WTC11 (cell line): ENCODE results near the gene PDE11A. TPM values are rescaled to one million over a fixed set of nuclear protein-coding genes. Genes with fewer than 3 reads are reported as not detected.

Experiments
- ATAC-seq: fragments of 200-7000 bp; cut with Tn5 transposase; 2 replicates; pipeline ENCODE4 v1.10.0; 2021; ENCODE audit warnings: mild to moderate bottlenecking, moderate library complexity
- CTCF ChIA-PET: fragments of 300-600 bp; sonication (Branson Sonifier 250); formaldehyde crosslinking; loops from one replicate; lab custom pipeline; 2021; ENCODE audit warnings: antibody characterized with exemption; lab: Charles Lee
- POLR2A ChIA-PET: fragments of 350-600 bp; sonication (Branson Sonifier 250); formaldehyde crosslinking; loops from one replicate; lab custom pipeline; 2021; ENCODE audit warnings: antibody characterized with exemption; lab: Charles Lee
- DNase-seq: peaks from one replicate; pipeline ENCODE4 v3.0.0; 2021; ENCODE audit warnings: low spot score
- H3K27ac Mint-ChIP-seq: 2 replicates; pipeline ENCODE4 v1.8.0; 2021; ENCODE audit warnings: mixed read lengths
- H3K27me3 Mint-ChIP-seq: 2 replicates; pipeline ENCODE4 v1.8.0; 2021; ENCODE audit warnings: low read depth, mild to moderate bottlenecking, moderate library complexity, mixed read lengths
- H3K36me3 Mint-ChIP-seq: 2 replicates; pipeline ENCODE4 v1.8.0; 2021; ENCODE audit warnings: mixed read lengths
- H3K4me1 Mint-ChIP-seq: 2 replicates; pipeline ENCODE4 v1.8.0; 2022; ENCODE audit warnings: mixed read lengths
- H3K4me3 Mint-ChIP-seq: 2 replicates; pipeline ENCODE4 v1.8.0; 2021; ENCODE audit warnings: mild to moderate bottlenecking, moderate library complexity, mixed read lengths
- H3K9me3 Mint-ChIP-seq: 2 replicates; pipeline ENCODE4 v1.8.0; 2021; ENCODE audit warnings: mixed read lengths
- JUN ChIP-seq: sonication (generic); formaldehyde crosslinking; IDR thresholded peaks from 2 replicates; pipeline ENCODE4 v1.8.0; 2023; ENCODE audit warnings: mild to moderate bottlenecking, missing genetic modification reagents
- NFE2L1 ChIP-seq: sonication (generic); formaldehyde crosslinking; IDR thresholded peaks from 2 replicates; pipeline ENCODE4 v1.8.1; 2023; ENCODE audit warnings: missing genetic modification reagents
- SMAD4 ChIP-seq: sonication (generic); formaldehyde crosslinking; IDR thresholded peaks from 2 replicates; pipeline ENCODE4 v1.8.0; 2022; ENCODE audit warnings: mild to moderate bottlenecking, missing genetic modification reagents
- TEAD4 ChIP-seq: sonication (generic); formaldehyde crosslinking; IDR thresholded peaks from 2 replicates; pipeline ENCODE4 v1.8.0; 2022; ENCODE audit warnings: mild to moderate bottlenecking, missing genetic modification reagents
- ZNF416 ChIP-seq: fragments of 250-450 bp; sonication (Bioruptor Pico); IDR thresholded peaks from 2 replicates; pipeline ENCODE4 v1.9.0; 2021; ENCODE audit warnings: mild to moderate bottlenecking, inconsistent platforms
- total RNA-seq: library from RNA; stranded (reverse); gene quantifications from 3 replicates; pipeline ENCODE4 v1.2.3, GENCODE V29; 2021
- TF ChIP-seq, protein P1 (sequence below): sonication (generic); formaldehyde crosslinking; IDR thresholded peaks from 2 replicates; pipeline ENCODE4 v1.8.1; 2023; ENCODE audit warnings: mild to moderate bottlenecking, missing genetic modification reagents, borderline replicate concordance
- TF ChIP-seq, protein P2 (sequence below): sonication (generic); formaldehyde crosslinking; IDR thresholded peaks from 2 replicates; pipeline ENCODE4 v1.8.0; 2023; ENCODE audit warnings: mild to moderate bottlenecking, missing genetic modification reagents
- TF ChIP-seq, protein P3 (sequence below): sonication (generic); formaldehyde crosslinking; IDR thresholded peaks from 2 replicates; pipeline ENCODE4 v1.8.1; 2022; ENCODE audit warnings: missing genetic modification reagents, borderline replicate concordance
- TF ChIP-seq, protein P4 (sequence below): fragments of 250-450 bp; sonication (Bioruptor Pico); IDR thresholded peaks from 2 replicates; pipeline ENCODE4 v1.9.0; 2021; ENCODE audit warnings: mild to moderate bottlenecking, borderline replicate concordance
- TF ChIP-seq, protein P5 (sequence below): sonication (generic); formaldehyde crosslinking; IDR thresholded peaks from 2 replicates; pipeline ENCODE4 v1.8.1; 2022; ENCODE audit warnings: low read depth, missing genetic modification reagents, borderline replicate concordance
- TF ChIP-seq, protein P6 (sequence below): fragments of 250-450 bp; sonication (Bioruptor Pico); IDR thresholded peaks from 2 replicates; pipeline ENCODE4 v1.9.0; 2021; ENCODE audit warnings: mild to moderate bottlenecking
- TF ChIP-seq, protein P7 (sequence below): sonication (generic); formaldehyde crosslinking; IDR thresholded peaks from 2 replicates; pipeline ENCODE4 v1.8.1; 2022; ENCODE audit warnings: mild to moderate bottlenecking, moderate library complexity, missing genetic modification reagents

Gene PDE11A
- total RNA-seq, 1 experiment from 2014 or later, result 0.13 TPM

DNA sequence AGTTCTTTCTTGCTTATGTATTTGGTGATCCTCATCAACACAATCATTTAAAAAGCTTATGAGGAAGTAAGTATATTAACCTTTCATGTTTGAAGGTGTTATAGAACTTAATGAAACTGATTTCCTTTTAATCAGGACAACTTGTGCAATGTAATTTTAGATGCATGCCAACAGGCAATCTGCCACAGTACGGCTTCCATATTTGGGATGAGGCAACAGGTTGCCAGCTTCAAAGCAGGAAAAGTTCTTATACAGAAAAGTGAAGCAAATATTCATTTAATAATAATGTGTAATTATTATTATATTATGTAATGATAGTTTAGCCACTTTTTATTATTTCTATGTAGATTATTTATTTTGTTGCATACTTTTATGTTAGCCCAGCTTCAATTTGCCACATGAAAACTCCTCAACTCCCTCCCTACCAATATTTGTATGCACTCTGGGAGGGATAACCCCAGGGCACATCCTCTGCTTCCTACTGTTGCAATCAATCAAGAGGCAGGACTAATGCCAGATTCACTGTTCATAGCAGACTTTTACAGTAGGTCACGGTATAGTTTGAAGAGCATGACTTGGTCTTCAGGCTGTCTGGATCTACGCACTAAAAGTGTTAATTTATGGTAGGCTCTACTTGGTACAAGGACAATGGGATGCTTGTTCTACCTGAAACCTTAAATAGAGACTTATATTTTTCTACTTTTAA, 402.8 kb downstream of the PDE11A start:
- H3K27ac Mint-ChIP-seq, result no peak overlapping the region
- H3K27me3 Mint-ChIP-seq, result peaks cover 98% of the 10 kb centered on the region
- no peaks in the 10 kb centered on the region for H3K9me3 Mint-ChIP-seq
- H3K4me3 Mint-ChIP-seq, result no peak overlapping the region
- no peaks in the 10 kb centered on the region for H3K36me3 Mint-ChIP-seq
- TF ChIP-seq, protein P1, sequence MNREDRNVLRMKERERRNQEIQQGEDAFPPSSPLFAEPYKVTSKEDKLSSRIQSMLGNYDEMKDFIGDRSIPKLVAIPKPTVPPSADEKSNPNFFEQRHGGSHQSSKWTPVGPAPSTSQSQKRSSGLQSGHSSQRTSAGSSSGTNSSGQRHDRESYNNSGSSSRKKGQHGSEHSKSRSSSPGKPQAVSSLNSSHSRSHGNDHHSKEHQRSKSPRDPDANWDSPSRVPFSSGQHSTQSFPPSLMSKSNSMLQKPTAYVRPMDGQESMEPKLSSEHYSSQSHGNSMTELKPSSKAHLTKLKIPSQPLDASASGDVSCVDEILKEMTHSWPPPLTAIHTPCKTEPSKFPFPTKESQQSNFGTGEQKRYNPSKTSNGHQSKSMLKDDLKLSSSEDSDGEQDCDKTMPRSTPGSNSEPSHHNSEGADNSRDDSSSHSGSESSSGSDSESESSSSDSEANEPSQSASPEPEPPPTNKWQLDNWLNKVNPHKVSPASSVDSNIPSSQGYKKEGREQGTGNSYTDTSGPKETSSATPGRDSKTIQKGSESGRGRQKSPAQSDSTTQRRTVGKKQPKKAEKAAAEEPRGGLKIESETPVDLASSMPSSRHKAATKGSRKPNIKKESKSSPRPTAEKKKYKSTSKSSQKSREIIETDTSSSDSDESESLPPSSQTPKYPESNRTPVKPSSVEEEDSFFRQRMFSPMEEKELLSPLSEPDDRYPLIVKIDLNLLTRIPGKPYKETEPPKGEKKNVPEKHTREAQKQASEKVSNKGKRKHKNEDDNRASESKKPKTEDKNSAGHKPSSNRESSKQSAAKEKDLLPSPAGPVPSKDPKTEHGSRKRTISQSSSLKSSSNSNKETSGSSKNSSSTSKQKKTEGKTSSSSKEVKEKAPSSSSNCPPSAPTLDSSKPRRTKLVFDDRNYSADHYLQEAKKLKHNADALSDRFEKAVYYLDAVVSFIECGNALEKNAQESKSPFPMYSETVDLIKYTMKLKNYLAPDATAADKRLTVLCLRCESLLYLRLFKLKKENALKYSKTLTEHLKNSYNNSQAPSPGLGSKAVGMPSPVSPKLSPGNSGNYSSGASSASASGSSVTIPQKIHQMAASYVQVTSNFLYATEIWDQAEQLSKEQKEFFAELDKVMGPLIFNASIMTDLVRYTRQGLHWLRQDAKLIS (CRISPR knock-in tag), result no peak
- TF ChIP-seq TEAD4 (CRISPR knock-in tag), result no peak
- TF ChIP-seq, protein P2, sequence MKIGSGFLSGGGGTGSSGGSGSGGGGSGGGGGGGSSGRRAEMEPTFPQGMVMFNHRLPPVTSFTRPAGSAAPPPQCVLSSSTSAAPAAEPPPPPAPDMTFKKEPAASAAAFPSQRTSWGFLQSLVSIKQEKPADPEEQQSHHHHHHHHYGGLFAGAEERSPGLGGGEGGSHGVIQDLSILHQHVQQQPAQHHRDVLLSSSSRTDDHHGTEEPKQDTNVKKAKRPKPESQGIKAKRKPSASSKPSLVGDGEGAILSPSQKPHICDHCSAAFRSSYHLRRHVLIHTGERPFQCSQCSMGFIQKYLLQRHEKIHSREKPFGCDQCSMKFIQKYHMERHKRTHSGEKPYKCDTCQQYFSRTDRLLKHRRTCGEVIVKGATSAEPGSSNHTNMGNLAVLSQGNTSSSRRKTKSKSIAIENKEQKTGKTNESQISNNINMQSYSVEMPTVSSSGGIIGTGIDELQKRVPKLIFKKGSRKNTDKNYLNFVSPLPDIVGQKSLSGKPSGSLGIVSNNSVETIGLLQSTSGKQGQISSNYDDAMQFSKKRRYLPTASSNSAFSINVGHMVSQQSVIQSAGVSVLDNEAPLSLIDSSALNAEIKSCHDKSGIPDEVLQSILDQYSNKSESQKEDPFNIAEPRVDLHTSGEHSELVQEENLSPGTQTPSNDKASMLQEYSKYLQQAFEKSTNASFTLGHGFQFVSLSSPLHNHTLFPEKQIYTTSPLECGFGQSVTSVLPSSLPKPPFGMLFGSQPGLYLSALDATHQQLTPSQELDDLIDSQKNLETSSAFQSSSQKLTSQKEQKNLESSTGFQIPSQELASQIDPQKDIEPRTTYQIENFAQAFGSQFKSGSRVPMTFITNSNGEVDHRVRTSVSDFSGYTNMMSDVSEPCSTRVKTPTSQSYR (CRISPR knock-in tag), result no peak
- no peak for TF ChIP-seq JUN
- TF ChIP-seq ZNF416 (CRISPR knock-in tag), result no peak
- no peak for TF ChIP-seq SMAD4 (CRISPR knock-in tag)
- TF ChIP-seq, protein P3, sequence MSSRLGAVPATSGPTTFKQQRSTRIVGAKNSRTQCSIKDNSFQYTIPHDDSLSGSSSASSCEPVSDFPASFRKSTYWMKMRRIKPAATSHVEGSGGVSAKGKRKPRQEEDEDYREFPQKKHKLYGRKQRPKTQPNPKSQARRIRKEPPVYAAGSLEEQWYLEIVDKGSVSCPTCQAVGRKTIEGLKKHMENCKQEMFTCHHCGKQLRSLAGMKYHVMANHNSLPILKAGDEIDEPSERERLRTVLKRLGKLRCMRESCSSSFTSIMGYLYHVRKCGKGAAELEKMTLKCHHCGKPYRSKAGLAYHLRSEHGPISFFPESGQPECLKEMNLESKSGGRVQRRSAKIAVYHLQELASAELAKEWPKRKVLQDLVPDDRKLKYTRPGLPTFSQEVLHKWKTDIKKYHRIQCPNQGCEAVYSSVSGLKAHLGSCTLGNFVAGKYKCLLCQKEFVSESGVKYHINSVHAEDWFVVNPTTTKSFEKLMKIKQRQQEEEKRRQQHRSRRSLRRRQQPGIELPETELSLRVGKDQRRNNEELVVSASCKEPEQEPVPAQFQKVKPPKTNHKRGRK, result no peak
- TF ChIP-seq, protein P4, sequence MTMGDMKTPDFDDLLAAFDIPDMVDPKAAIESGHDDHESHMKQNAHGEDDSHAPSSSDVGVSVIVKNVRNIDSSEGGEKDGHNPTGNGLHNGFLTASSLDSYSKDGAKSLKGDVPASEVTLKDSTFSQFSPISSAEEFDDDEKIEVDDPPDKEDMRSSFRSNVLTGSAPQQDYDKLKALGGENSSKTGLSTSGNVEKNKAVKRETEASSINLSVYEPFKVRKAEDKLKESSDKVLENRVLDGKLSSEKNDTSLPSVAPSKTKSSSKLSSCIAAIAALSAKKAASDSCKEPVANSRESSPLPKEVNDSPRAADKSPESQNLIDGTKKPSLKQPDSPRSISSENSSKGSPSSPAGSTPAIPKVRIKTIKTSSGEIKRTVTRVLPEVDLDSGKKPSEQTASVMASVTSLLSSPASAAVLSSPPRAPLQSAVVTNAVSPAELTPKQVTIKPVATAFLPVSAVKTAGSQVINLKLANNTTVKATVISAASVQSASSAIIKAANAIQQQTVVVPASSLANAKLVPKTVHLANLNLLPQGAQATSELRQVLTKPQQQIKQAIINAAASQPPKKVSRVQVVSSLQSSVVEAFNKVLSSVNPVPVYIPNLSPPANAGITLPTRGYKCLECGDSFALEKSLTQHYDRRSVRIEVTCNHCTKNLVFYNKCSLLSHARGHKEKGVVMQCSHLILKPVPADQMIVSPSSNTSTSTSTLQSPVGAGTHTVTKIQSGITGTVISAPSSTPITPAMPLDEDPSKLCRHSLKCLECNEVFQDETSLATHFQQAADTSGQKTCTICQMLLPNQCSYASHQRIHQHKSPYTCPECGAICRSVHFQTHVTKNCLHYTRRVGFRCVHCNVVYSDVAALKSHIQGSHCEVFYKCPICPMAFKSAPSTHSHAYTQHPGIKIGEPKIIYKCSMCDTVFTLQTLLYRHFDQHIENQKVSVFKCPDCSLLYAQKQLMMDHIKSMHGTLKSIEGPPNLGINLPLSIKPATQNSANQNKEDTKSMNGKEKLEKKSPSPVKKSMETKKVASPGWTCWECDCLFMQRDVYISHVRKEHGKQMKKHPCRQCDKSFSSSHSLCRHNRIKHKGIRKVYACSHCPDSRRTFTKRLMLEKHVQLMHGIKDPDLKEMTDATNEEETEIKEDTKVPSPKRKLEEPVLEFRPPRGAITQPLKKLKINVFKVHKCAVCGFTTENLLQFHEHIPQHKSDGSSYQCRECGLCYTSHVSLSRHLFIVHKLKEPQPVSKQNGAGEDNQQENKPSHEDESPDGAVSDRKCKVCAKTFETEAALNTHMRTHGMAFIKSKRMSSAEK, result no peak
- no peak for TF ChIP-seq NFE2L1 (CRISPR knock-in tag)
- TF ChIP-seq, protein P5, sequence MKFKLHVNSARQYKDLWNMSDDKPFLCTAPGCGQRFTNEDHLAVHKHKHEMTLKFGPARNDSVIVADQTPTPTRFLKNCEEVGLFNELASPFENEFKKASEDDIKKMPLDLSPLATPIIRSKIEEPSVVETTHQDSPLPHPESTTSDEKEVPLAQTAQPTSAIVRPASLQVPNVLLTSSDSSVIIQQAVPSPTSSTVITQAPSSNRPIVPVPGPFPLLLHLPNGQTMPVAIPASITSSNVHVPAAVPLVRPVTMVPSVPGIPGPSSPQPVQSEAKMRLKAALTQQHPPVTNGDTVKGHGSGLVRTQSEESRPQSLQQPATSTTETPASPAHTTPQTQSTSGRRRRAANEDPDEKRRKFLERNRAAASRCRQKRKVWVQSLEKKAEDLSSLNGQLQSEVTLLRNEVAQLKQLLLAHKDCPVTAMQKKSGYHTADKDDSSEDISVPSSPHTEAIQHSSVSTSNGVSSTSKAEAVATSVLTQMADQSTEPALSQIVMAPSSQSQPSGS (CRISPR knock-in tag), result no peak
- TF ChIP-seq, protein P6, sequence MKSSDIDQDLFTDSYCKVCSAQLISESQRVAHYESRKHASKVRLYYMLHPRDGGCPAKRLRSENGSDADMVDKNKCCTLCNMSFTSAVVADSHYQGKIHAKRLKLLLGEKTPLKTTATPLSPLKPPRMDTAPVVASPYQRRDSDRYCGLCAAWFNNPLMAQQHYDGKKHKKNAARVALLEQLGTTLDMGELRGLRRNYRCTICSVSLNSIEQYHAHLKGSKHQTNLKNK (CRISPR knock-in tag), result no peak
- TF ChIP-seq, protein P7, sequence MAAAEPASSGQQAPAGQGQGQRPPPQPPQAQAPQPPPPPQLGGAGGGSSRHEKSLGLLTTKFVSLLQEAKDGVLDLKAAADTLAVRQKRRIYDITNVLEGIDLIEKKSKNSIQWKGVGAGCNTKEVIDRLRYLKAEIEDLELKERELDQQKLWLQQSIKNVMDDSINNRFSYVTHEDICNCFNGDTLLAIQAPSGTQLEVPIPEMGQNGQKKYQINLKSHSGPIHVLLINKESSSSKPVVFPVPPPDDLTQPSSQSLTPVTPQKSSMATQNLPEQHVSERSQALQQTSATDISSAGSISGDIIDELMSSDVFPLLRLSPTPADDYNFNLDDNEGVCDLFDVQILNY (CRISPR knock-in tag), result no peak
- CTCF ChIA-PET, result interaction anchor here (2.7 kb wide), 1 partner anchor 65 kb away, joined by 7 read pairs; no protein-coding TSS in a partner anchor
- POLR2A ChIA-PET, result no interaction called here
- ATAC-seq, result no peak
- DNase-seq, result no peak
- H3K4me1 Mint-ChIP-seq, result peaks cover 21% of the 10 kb centered on the region
